GM10266 (cell line): ENCODE results near the gene SPATA18.

Experiments
- DNase-seq: peaks from one replicate; pipeline ENCODE4 v3.0.0; 2012; ENCODE audit errors: extremely low spot score
- TF ChIP-seq, protein P1 (sequence below): IDR thresholded peaks from 2 replicates; pipeline ENCODE4 v1.5.1; 2012; ENCODE audit warnings: mild to moderate bottlenecking, low read depth; ENCODE audit not compliant: control insufficient read depth, insufficient read depth; ENCODE audit errors: missing control alignments

Gene SPATA18

DNA sequence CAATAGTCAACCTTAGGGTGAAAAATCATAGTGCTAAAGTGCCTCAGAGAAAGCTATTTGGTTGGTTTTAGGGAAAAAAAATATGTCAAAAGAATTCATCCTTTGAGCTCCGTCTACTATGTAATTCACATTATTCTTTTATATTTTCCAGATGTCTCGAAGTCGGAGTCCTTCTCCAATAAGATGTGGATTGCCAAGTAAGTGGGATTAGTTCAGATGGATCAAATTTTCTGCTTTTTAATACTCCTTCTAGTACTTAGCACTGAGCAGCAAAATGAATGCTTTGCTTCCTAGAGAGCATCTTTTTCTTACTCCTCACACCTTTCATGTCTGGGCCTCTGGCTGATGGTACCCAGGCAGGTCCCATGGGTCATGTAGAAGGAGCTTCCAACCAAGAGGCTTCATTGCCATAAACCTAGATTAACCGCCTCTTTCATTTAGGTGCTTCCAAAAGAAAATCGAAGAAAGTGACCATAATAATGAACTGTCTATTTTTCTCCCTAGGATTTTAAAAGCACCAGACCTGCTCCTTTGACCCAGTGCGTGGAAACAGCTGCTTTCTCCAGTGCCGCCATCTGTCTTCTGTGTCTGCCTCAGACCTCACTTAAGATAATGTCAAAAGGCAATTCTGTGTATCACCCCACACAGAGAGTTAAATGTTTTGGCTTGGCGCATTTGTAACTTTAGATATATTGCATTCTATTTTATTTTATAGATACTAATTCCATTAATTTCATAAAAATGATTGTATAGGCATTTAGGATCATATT is 43.5 kb downstream of the SPATA18 start:
- no peak for DNase-seq
- TF ChIP-seq, protein P1, sequence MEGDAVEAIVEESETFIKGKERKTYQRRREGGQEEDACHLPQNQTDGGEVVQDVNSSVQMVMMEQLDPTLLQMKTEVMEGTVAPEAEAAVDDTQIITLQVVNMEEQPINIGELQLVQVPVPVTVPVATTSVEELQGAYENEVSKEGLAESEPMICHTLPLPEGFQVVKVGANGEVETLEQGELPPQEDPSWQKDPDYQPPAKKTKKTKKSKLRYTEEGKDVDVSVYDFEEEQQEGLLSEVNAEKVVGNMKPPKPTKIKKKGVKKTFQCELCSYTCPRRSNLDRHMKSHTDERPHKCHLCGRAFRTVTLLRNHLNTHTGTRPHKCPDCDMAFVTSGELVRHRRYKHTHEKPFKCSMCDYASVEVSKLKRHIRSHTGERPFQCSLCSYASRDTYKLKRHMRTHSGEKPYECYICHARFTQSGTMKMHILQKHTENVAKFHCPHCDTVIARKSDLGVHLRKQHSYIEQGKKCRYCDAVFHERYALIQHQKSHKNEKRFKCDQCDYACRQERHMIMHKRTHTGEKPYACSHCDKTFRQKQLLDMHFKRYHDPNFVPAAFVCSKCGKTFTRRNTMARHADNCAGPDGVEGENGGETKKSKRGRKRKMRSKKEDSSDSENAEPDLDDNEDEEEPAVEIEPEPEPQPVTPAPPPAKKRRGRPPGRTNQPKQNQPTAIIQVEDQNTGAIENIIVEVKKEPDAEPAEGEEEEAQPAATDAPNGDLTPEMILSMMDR: no peak

GRCh38 chr4:52095374-52095773 is 44.3 kb downstream of the SPATA18 start:
- TF ChIP-seq, protein P1: no peak
- DNase-seq: no peak

DNA sequence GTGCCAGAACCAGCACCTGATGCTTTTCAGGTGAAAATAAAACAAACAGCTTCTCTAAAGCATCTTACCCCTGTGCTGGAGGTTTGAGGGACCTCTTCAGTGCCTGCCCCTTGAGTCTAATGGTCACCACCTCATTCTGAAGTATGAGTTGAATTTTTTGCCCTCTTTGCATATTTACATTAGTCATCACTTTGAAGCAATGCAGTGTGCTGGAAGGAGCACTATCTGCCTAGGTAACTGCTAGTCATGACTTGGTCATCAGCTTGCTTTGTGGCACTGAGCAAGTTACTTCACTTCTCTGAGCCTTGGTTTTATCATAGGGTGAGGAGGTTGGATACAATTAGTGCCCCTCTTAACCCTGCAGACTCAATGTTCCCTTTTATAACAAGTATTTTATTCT is 44.9 kb downstream of the SPATA18 start:
- TF ChIP-seq, protein P1: no peak
- DNase-seq: no peak

DNA sequence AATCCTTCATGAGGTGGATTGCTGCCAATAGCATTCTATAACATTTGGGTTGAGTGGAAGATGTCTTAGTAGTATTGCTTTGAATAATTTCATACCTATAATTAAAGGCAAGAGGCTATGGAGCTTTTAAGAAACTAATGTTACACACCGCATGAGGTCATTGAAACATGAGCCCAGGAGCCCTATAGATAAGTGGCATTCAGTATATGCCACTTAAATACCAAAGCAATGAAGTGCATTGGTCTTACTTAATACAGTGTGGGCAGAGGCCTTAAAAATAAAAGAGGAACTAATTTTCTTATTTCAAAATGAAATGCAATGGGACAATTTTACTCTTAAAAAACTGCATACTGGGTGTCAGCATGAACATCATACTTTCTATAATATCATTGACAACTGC is 47.5 kb downstream of the SPATA18 start:
- TF ChIP-seq, protein P1: no peak
- DNase-seq: no peak

GRCh38 chr4:52099860-52100461 is 48.9 kb downstream of the SPATA18 start:
- DNase-seq: no peak
- TF ChIP-seq, protein P1: no peak

DNA sequence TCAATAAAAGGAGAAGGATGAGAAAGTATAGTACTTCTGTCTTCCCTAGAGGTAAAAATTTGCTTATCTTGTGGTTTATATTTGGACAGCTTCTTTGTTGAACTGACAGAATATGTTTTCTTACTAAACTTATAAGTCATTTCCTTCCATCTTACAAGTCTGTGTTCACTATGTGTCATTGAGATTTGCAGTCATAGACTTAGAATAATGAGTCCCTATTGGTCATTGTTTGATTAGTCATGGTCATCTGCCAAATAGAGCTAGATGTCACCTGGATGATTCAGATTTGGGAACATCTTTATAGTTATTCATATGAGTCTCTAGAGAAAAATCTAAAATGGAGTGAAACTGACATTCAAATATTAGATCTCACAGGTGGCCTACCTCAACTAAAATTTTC is 51.5 kb downstream of the SPATA18 start:
- no peak for DNase-seq
- TF ChIP-seq, protein P1: no peak

- DNase-seq: no peak
- TF ChIP-seq, protein P1: no peak
Measured at GRCh38 chr4:52103319-52103718, 52.2 kb downstream of the SPATA18 start.
